ENCODE data around the gene AMTN.

AMTN gene

DNA sequence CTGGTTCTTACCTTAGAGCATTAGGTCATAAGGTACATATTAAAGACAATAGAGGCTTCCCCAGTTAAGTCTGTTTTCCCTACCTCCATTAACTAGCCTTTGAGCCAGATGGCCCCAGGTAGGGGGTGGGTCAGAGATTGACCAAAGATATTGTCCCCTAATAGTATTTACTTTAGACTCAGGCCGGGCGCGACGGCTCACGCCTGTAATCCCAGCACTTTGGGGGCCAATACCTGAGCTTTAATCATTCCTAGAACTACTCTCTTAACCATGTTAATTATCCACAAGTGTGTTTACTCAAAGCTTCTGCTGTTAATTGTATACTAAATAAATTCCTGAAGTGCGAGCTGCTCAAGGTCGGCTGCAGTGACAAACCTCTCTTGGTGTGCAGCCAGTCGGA lies 45.7 kb downstream of the AMTN start:
- no peak for DNase-seq

DNA sequence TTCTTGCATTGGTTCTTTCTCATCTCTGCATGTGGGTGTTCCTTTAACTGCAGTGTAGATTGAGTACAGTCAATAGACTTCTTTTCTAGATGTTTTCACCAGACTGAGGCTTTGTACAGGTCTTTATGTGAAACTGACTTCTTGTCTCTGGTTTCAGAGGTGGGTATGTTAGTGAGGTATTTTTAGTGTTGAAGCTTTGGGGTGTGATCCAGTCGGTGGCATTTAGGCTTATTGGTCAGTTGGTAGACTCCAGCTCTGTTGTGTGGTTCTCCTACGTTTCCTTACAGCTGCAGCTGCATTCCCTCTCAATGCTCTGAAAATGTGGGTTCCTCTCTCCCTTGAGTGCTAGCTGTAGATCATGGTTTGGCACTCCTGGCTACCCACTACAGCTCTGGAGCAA lies 52.4 kb downstream of the AMTN start:
- no peak for DNase-seq

DNA sequence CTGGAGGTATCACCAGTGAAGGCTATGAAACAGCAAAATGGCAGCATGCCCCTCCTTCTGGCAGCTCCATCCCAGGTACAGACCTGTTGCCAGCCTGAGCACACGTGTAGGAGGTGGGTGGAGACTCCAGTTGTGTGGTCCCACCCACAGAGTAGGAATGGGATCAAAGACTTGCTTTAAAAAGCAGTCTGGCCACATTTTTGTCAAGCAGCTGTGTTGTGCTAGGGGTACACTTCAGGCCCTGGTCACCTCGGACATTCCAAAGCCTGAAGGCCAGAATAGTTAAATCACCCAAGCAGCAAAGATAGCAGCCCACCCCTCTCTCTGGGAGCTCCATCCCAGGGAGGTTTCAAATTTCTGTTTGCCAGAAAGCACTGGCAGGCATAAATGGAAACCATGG lies 53.4 kb downstream of the AMTN start:
- no peak for DNase-seq

DNA sequence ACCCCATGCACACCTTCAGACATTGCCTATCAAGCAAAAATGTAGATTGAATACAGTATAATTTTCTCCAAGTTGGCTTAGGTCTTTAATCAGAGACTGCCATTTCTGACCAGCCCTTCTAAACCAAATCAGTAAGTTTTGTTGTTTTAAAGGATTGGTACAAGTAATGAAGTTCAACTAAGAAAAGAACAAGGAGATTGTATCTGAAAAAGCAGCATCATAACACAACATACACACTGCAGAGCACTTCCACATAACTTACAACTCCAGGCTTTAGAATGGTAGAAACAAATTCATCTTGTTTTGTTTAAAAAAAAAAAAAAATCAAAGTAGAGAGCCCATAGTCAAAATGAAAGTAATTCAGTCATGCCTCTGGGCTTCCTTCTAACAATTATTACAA lies 57.6 kb downstream of the AMTN start:
- DNase-seq, result no peak

DNA sequence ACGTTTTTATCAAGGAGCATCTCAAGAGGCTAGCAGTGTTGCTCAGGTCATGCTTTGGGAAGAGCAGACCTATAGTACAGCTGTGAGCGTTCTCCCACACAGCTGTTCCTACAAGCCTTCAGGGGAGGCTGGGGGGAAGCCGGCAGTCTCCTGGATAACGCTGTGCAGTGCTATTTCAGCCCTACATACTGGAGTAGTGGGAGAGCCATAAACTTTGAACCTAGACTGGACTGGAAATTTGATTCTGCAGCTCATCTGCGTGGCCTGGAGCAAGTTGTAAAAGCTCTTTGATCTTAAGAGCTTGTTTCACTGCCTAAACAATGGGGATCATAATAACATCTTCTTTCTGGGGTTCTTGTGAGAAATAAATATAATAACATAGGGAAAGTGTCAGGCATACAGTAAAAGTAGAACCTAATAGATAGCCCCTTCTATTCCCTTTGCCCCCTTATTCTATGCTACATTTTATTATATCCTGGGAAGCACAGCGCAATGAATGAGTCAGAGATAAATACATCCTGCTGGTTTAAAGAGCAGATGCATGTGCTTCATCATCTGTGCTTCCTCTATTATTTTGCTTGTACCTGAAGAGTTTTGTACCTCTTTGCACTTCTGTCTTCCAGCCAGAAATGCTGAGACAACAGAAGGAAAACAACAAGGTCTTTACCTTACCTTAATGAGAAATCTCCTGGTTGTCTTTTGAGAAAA lies 59.0 kb downstream of the AMTN start:
- no peak for DNase-seq

DNA sequence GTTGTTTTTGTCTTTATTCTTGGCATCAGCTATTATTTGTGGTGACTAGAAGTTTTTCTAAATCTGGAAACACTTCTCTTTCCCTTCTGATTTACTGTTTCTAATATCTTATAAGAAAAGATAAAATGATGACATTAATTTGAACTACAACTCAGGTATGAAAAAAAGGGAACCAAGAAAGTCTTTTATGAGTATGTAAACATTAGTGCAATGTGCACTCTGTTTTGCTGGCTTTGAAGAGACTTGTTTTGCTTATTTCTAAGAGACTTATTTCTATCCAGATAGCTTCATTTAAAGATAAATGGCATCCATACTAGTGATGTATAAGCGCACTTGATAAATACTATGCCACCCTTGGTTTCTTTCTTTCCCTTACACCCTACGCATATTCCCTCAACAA lies 63.6 kb downstream of the AMTN start:
- DNase-seq, result no peak

Measured in left hindlimb (tissue), 1 donor.